SK-N-SH treated with all-trans-retinoic acid at 6 μM for 48 hours (cell line): ENCODE results near the gene SNX21.

Experiments used
- CREB5 ChIP-seq: fragments of 250-450 bp; sonication (Bioruptor Pico); IDR thresholded peaks from 2 replicates; pipeline ENCODE4 v1.5.1; 2020; ENCODE audit warnings: low read depth, mild to moderate bottlenecking, moderate library complexity
- PATZ1 ChIP-seq: fragments of 250-450 bp; sonication (Bioruptor Pico); IDR thresholded peaks from 2 replicates; pipeline ENCODE4 v1.8.0; 2020; ENCODE audit warnings: mild to moderate bottlenecking, moderate library complexity, borderline replicate concordance
- ZNF565 ChIP-seq: fragments of 450-650 bp; formaldehyde crosslinking; conservative IDR thresholded peaks from 2 replicates; pipeline ENCODE4 v1.5.0; 2020; ENCODE audit warnings: low read depth, mild to moderate bottlenecking, moderate library complexity
- ZNF8 ChIP-seq: fragments of 450-650 bp; formaldehyde crosslinking; IDR thresholded peaks from 2 replicates; pipeline ENCODE4 v1.5.0; 2020; ENCODE audit warnings: mild to moderate bottlenecking, moderate library complexity

- TF ChIP-seq PATZ1 (CRISPR knock-in tag) (no peak), ZNF565 (CRISPR knock-in tag) (no peak), CREB5 (no peak), ZNF8 (no peak)
Measured at GRCh38 chr20:45841407-45842129, 8.0 kb downstream of the SNX21 start.
